GM12878 (cell line): ENCODE data around the gene BPNT1. TPM values are rescaled to one million over a fixed set of nuclear protein-coding genes. Genes with fewer than 3 reads are reported as not detected.

ENCODE experiments used
- ASH2L ChIP-seq: fragments of 300-600, 200-600 bp; sonication (generic); IDR thresholded peaks from 2 replicates; pipeline ENCODE4 v1.6.1; 2017; ENCODE audit warnings: low read depth, mild to moderate bottlenecking, borderline replicate concordance
- BACH1 ChIP-seq: fragments of 450-650 bp; IDR thresholded peaks from 2 replicates; pipeline ENCODE4 v1.6.1; 2017; ENCODE audit warnings: mild to moderate bottlenecking, borderline replicate concordance
- CEBPB ChIP-seq, 2 experiments: fragments of 150-350 bp in 1 of 2; IDR thresholded peaks; 2 replicates each; pipeline ENCODE4 v1.6.1; 2012 to 2014; ENCODE audit warnings: low read depth in 2 of 2, low read length in 2 of 2, borderline replicate concordance in 1 of 2, inconsistent platforms in 1 of 2
- GABPA ChIP-seq: IDR thresholded peaks from 2 replicates; pipeline ENCODE4 v1.6.1; 2014; ENCODE audit warnings: antibody characterized with exemption, low read depth, mild to moderate bottlenecking, inconsistent platforms
- JUNB ChIP-seq: IDR thresholded peaks from 2 replicates; pipeline ENCODE4 v1.6.1; 2016; ENCODE audit warnings: antibody characterized with exemption, mild to moderate bottlenecking
- MEF2A ChIP-seq: IDR thresholded peaks from 2 replicates; pipeline ENCODE4 v1.6.1; 2011; ENCODE audit warnings: low read depth, mild to moderate bottlenecking, low read length, moderate library complexity; ENCODE audit not compliant: insufficient read depth
- NR2C1 ChIP-seq: fragments of 450-650 bp; IDR thresholded peaks from 2 replicates; pipeline ENCODE4 v1.6.1; 2017; ENCODE audit warnings: antibody characterized with exemption, mild to moderate bottlenecking, moderate library complexity
- RB1 ChIP-seq: fragments of 450-650 bp; formaldehyde crosslinking; IDR thresholded peaks from 2 replicates; pipeline ENCODE4 v1.6.1; 2017; ENCODE audit warnings: mild to moderate bottlenecking, borderline replicate concordance
- SIN3A ChIP-seq: IDR thresholded peaks from 2 replicates; pipeline ENCODE4 v1.6.1; 2012; ENCODE audit warnings: low read depth, low read length, improper control_type of control experiment
- SRF ChIP-seq, 2 experiments: IDR thresholded peaks; 2 replicates each; pipeline ENCODE4 v1.6.1; 2011; ENCODE audit warnings: low read depth in 2 of 2, low read length in 2 of 2, mild to moderate bottlenecking in 1 of 2, moderate library complexity in 1 of 2
- STAT1 ChIP-seq: fragments of 450-650 bp; conservative IDR thresholded peaks from 2 replicates; pipeline ENCODE4 v1.6.1; 2014; ENCODE audit warnings: antibody characterized with exemption, mild to moderate bottlenecking
- SUPT20H ChIP-seq: IDR thresholded peaks from 2 replicates; pipeline ENCODE4 v1.6.1; 2011; ENCODE audit warnings: low read depth, mild to moderate bottlenecking, low read length, moderate library complexity, borderline replicate concordance; ENCODE audit not compliant: control insufficient read depth
- TAF1 ChIP-seq: IDR thresholded peaks from 2 replicates; pipeline ENCODE4 v1.6.1; 2011; ENCODE audit warnings: mild to moderate bottlenecking, low read depth, low read length, borderline replicate concordance
- TARDBP ChIP-seq: IDR thresholded peaks from 2 replicates; pipeline ENCODE4 v1.6.1; 2016; ENCODE audit warnings: borderline replicate concordance
- TCF7 ChIP-seq: IDR thresholded peaks from 2 replicates; pipeline ENCODE4 v1.6.1; 2014; ENCODE audit warnings: antibody characterized with exemption, borderline replicate concordance
- YBX1 ChIP-seq: fragments of 450-650 bp; IDR thresholded peaks from 2 replicates; pipeline ENCODE4 v1.6.1; 2016; ENCODE audit warnings: antibody characterized with exemption
- ZNF274 ChIP-seq: IDR thresholded peaks from one replicate; pipeline ENCODE4 v1.8.0; 2011; ENCODE audit not compliant: insufficient read length, insufficient read depth
- ZSCAN29 ChIP-seq: fragments of 450-650 bp; IDR thresholded peaks from 2 replicates; pipeline ENCODE4 v1.6.1; 2017; ENCODE audit warnings: mild to moderate bottlenecking, moderate library complexity
- polyA plus RNA-seq, 11 experiments: library from polyadenylated mRNA; depleted of rRNA in 4 of 11; unstranded in 6 of 11; stranded (reverse) in 5 of 11; fragments of >200 nt; fragmentation: Nextera tagmentation in 4 of 11; fragmentation: Illumina TruSeq in 1 of 11; extraction: Ambion mirVana in 4 of 11; extraction: Trizol in 1 of 11; gene quantifications; 1 replicate in 1 of 11; 2 replicates in 10 of 11; pipeline versions ENCODE4 v1.2.1 to v1.2.3, GENCODE V29; 2011 to 2016; ENCODE audit warnings: inconsistent platforms in 2 of 11, missing spikeins in 2 of 11, low read depth in 1 of 11
- total RNA-seq, 4 experiments: library from RNA; depleted of rRNA in 3 of 4; stranded (reverse); fragments of >200 nt in 3 of 4; fragmentation: Illumina TruSeq in 1 of 4; extraction: Trizol in 1 of 4; gene quantifications; 2 replicates each; pipeline versions ENCODE4 v1.2.1 to v1.2.3, GENCODE V29; 2013 to 2021
- TF ChIP-seq, protein P1 (sequence below): IDR thresholded peaks from 2 replicates; pipeline ENCODE4 v1.6.1; 2011; ENCODE audit warnings: low read depth, low read length, improper control_type of control experiment, borderline replicate concordance
- TF ChIP-seq, protein P2 (sequence below): IDR thresholded peaks from 2 replicates; pipeline ENCODE4 v1.6.1; 2011; ENCODE audit warnings: borderline replicate concordance, low read depth, mild to moderate bottlenecking, moderate library complexity, low read length; ENCODE audit not compliant: insufficient read depth, poor library complexity, severe bottlenecking
- TF ChIP-seq, protein P3 (sequence below): IDR thresholded peaks from 2 replicates; pipeline ENCODE4 v1.6.1; 2012; ENCODE audit warnings: improper control_type of control experiment, low read depth, low read length; ENCODE audit not compliant: insufficient replicate concordance

BPNT1 gene
- total and polyA plus RNA-seq, 10 of the 15 experiments (the other 5 are each of a cell fraction or from before 2014, with no cell fraction given): 35.5 to 78.4 (median 45.4) TPM

DNA sequence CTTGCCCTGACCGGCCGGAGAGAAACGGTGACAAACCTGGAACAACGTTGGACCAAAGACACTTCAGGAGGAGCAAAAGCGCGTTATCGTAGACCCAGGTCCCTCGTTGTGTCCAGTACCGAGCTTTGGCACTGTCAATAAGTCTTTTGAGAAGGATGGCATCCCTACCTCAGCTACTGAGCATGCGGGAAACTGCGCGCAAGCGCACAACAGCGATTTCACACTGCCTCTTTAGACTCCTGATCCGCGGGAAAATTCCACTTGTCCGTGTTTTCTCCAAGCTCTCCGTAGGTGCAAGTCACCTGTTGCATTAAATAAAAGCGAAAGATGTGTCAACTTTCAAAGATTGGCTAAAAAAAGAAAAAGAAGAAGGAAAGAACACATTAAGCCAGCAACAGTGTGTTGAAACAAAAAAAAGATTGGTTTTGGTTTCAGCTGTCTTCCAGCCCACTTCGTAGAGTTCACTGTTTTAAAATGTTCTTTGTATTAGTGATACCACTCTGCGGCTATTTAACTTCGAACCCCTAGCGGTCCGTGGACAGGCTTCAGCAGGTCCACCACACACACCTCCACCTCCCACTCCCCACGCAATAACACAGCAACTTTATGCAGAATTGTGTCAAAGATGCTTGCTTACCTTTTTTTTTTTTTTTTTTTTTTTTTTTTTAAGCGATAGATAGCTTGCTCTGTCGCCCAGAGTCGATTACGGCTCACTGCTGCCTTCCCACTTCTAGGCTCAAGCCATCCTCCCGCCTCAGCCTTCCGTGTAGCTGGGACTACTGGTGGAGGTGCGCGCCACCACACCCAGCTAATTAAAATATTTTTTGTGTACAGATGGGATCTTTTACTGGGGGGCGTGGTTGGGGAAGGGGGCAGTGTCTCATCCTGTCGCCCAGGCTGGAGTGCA lies at the start of gene BPNT1 (continued):
- TF ChIP-seq, protein P1, sequence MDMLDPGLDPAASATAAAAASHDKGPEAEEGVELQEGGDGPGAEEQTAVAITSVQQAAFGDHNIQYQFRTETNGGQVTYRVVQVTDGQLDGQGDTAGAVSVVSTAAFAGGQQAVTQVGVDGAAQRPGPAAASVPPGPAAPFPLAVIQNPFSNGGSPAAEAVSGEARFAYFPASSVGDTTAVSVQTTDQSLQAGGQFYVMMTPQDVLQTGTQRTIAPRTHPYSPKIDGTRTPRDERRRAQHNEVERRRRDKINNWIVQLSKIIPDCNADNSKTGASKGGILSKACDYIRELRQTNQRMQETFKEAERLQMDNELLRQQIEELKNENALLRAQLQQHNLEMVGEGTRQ: peak; percentile 55; the same call in 1 of the 2 replicates
- TF ChIP-seq JUNB (no peak), NR2C1 (no peak), YBX1 (no peak), ASH2L (peak; percentile 58; the same call in 1 of the 2 replicates), GABPA (peak; percentile 55; the same call in 1 of the 2 replicates), TARDBP (0 out of 2 replicates have a peak, but pooled peaks have one; percentile 54), TCF7 (peak; percentile 47; the same call in 1 of the 2 replicates), TAF1 (peak; percentile 72; the same call in 1 of the 2 replicates), ZNF274 (no peak), BACH1 (no peak), SIN3A (no peak; the same call in 1 of the 2 replicates), RB1 (no peak), CEBPB (IDR thresholded peaks at IDR 0.05; ENCODE audit: borderline replicate concordance in 1 of 2, low read depth in 2 of 2, low read length in 2 of 2) (no peak), SUPT20H (no peak), SRF (IDR thresholded peaks at IDR 0.05; ENCODE audit: low read depth in 2 of 2, low read length in 2 of 2) (no peak), MEF2A (peak; percentile 80), STAT1 (no peak), ZSCAN29 (peak; percentile 80)
- TF ChIP-seq, protein P2, sequence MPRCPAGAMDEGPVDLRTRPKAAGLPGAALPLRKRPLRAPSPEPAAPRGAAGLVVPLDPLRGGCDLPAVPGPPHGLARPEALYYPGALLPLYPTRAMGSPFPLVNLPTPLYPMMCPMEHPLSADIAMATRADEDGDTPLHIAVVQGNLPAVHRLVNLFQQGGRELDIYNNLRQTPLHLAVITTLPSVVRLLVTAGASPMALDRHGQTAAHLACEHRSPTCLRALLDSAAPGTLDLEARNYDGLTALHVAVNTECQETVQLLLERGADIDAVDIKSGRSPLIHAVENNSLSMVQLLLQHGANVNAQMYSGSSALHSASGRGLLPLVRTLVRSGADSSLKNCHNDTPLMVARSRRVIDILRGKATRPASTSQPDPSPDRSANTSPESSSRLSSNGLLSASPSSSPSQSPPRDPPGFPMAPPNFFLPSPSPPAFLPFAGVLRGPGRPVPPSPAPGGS: no peak
- TF ChIP-seq, protein P3, sequence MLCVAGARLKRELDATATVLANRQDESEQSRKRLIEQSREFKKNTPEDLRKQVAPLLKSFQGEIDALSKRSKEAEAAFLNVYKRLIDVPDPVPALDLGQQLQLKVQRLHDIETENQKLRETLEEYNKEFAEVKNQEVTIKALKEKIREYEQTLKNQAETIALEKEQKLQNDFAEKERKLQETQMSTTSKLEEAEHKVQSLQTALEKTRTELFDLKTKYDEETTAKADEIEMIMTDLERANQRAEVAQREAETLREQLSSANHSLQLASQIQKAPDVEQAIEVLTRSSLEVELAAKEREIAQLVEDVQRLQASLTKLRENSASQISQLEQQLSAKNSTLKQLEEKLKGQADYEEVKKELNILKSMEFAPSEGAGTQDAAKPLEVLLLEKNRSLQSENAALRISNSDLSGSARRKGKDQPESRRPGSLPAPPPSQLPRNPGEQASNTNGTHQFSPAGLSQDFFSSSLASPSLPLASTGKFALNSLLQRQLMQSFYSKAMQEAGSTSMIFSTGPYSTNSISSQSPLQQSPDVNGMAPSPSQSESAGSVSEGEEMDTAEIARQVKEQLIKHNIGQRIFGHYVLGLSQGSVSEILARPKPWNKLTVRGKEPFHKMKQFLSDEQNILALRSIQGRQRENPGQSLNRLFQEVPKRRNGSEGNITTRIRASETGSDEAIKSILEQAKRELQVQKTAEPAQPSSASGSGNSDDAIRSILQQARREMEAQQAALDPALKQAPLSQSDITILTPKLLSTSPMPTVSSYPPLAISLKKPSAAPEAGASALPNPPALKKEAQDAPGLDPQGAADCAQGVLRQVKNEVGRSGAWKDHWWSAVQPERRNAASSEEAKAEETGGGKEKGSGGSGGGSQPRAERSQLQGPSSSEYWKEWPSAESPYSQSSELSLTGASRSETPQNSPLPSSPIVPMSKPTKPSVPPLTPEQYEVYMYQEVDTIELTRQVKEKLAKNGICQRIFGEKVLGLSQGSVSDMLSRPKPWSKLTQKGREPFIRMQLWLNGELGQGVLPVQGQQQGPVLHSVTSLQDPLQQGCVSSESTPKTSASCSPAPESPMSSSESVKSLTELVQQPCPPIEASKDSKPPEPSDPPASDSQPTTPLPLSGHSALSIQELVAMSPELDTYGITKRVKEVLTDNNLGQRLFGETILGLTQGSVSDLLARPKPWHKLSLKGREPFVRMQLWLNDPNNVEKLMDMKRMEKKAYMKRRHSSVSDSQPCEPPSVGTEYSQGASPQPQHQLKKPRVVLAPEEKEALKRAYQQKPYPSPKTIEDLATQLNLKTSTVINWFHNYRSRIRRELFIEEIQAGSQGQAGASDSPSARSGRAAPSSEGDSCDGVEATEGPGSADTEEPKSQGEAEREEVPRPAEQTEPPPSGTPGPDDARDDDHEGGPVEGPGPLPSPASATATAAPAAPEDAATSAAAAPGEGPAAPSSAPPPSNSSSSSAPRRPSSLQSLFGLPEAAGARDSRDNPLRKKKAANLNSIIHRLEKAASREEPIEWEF: no peak
